H1 (cell line): Measurements from ENCODE around the gene ADAMTSL2.

Source experiments
- ATF3 ChIP-seq: IDR thresholded peaks from 2 replicates; pipeline ENCODE4 v1.6.1; 2011; ENCODE audit warnings: low read depth, mild to moderate bottlenecking, low read length; ENCODE audit not compliant: insufficient read depth
- CEBPB ChIP-seq: IDR thresholded peaks from 2 replicates; pipeline ENCODE4 v1.6.1; 2012; ENCODE audit warnings: low read depth, low read length
- EP300 ChIP-seq, 2 experiments: IDR thresholded peaks; 1 replicate in 1 of 2; 2 replicates in 1 of 2; pipeline ENCODE4 v1.6.1; 2011 to 2012; ENCODE audit warnings: low read depth in 2 of 2, low read length in 2 of 2, mild to moderate bottlenecking in 2 of 2, borderline replicate concordance in 1 of 2, inconsistent platforms in 1 of 2, moderate library complexity in 1 of 2
- MAFK ChIP-seq: IDR thresholded peaks from 2 replicates; pipeline ENCODE4 v1.6.1; 2012; ENCODE audit warnings: low read depth, mild to moderate bottlenecking, improper control_type of control experiment, low read length
- RAD21 ChIP-seq, 2 experiments: IDR thresholded peaks in 1 of 2; conservative IDR thresholded peaks in 1 of 2; 2 replicates each; pipeline ENCODE4 v1.6.1; 2011; ENCODE audit warnings: low read depth in 2 of 2, low read length in 2 of 2, improper control_type of control experiment in 1 of 2, inconsistent platforms in 1 of 2, mild to moderate bottlenecking in 1 of 2, moderate library complexity in 1 of 2
- RXRA ChIP-seq: IDR thresholded peaks from 2 replicates; pipeline ENCODE4 v1.6.1; 2011; ENCODE audit warnings: low read depth, mild to moderate bottlenecking, low read length, moderate library complexity; ENCODE audit not compliant: insufficient read depth
- SP2 ChIP-seq: IDR thresholded peaks from 2 replicates; pipeline ENCODE4 v1.6.1; 2012; ENCODE audit warnings: mild to moderate bottlenecking, low read length, inconsistent platforms
- TCF12 ChIP-seq: IDR thresholded peaks from 2 replicates; pipeline ENCODE4 v1.6.1; 2011; ENCODE audit warnings: low read depth, mild to moderate bottlenecking, low read length
- USF2 ChIP-seq: IDR thresholded peaks from 2 replicates; pipeline ENCODE4 v1.6.1; 2011; ENCODE audit warnings: low read length, improper control_type of control experiment

DNA sequence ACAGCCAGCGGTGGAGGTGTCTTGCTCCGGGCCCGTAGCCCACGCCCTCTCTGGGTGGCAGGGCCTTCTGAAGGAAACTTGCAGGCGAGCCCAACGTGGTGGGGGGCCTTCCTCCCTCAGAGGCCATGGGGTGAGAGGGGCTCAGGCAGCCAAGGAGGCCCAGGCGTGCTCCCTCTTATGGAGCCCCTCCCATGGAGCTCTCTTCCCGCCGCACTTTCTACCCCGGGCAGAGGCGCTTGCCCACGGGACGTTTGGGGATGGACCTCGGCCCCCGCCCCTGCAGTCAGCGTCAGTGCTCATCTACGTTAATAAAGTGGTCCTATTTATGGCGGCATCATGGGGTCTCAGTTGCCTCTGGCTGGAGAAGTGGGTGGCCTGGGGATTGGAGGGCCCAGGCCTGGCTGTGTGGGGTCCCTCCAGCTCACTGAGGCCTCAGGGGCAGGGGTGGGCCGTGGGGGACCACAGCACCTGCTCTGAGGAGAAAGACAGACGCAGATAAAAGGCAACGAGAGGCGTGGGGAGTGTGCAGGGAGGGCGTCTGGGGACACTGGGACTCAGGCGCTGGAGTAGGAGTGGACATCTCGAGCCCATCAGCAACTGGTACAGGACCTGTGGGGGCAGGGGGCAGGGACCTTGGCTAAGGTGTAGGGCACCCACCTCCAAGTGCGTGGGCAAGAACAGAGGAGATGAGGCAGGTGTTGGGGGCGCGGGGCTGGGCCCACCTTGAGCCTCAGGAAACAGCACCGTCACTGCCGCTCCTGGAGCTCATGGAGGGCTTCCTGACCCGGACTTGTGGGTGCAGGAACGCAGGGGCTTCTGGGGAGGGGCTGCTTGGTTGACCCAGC is 40.9 kb downstream of the ADAMTSL2 start:
- TF ChIP-seq CEBPB (no peak), MAFK (no peak), RXRA (no peak), TCF12 (no peak), EP300 (IDR thresholded peaks at IDR 0.05; ENCODE audit: borderline replicate concordance in 1 of 2, low read depth in 2 of 2, low read length in 2 of 2) (no peak), RAD21 (IDR thresholded peaks at IDR 0.05 in 1 of 2, conservative IDR thresholded peaks at IDR 0.05 in 1 of 2; ENCODE audit: low read depth in 2 of 2, low read length in 2 of 2) (no peak), ATF3 (no peak), SP2 (no peak), USF2 (no peak)
